ENCODE measurements around the gene COPG1.

Gene COPG1

DNA sequence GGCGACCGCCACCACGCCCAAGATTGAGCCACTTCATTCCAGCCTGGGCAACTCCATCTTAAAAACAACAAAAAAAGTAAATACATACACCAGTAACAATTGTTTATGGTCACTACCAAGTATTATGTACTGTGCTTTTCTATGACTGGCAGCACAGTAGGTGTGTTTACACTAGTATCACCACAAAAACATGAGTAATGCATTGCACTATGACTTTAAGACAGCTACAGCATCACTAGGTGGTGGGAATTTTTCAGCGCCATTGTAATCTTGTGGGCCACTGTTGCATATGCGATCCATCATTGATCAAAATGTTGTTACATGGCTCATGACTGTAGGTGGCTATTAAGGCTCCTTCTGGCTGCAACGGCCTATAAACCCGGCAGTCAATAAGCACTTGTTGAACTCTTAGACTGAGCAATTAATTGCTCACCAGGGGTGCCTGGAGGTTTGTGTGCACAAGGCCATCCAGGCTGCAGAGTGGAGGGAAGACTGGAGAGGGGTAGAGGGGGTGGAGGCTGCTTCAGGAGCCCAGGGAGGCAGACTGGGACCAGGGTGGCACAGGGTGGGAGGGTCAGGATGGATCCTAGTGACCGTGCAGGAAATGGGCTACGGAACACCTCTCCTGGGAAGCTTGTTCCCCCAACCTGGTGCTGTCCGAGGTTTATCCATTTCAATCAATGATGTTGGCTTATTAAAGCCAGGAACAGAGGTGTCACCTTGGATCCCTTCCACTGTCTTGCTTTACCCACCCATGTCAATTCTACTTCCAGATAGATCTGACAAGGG is 17.9 kb upstream of the COPG1 start:
- no peak overlapping the region for H3K4me3 ChIP-seq (replicated peaks in 1 of 2; ENCODE audit: low read depth in 2 of 2, low read length in 2 of 2)
- DNase-seq (ENCODE audit: low read depth in 2 of 2), result peak in 1 of 2 donors; percentile 35
- TF ChIP-seq, protein P1, sequence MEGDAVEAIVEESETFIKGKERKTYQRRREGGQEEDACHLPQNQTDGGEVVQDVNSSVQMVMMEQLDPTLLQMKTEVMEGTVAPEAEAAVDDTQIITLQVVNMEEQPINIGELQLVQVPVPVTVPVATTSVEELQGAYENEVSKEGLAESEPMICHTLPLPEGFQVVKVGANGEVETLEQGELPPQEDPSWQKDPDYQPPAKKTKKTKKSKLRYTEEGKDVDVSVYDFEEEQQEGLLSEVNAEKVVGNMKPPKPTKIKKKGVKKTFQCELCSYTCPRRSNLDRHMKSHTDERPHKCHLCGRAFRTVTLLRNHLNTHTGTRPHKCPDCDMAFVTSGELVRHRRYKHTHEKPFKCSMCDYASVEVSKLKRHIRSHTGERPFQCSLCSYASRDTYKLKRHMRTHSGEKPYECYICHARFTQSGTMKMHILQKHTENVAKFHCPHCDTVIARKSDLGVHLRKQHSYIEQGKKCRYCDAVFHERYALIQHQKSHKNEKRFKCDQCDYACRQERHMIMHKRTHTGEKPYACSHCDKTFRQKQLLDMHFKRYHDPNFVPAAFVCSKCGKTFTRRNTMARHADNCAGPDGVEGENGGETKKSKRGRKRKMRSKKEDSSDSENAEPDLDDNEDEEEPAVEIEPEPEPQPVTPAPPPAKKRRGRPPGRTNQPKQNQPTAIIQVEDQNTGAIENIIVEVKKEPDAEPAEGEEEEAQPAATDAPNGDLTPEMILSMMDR (IDR thresholded peaks at IDR 0.05; ENCODE audit: low read depth, low read length), result no peak

DNA sequence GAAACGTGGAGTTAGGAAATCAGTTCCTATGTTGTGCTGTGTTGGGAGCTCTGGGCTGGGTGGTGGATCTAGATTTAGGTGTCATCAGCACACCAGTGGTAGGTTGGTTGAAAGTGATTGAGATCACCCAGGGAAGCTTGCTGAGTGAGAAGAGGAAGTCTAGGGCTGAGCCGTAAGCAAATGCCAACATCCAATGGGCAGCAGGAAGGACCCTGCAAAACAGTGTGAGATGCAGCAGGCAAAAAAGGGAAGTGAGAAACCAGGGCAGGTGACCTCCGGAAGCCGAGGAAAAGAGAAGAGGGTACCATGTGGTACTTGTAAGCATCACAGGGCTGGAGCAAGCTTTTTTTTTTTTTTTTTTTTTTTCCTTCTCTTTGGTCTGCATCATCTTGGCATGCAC is 15.9 kb upstream of the COPG1 start:
- DNase-seq (ENCODE audit: low read depth in 2 of 2), result no peak
- no peak overlapping the region for H3K4me3 ChIP-seq (replicated peaks in 1 of 2; ENCODE audit: low read depth in 2 of 2, low read length in 2 of 2)
- TF ChIP-seq, protein P1 (IDR thresholded peaks at IDR 0.05; ENCODE audit: low read depth, low read length), result no peak

DNA sequence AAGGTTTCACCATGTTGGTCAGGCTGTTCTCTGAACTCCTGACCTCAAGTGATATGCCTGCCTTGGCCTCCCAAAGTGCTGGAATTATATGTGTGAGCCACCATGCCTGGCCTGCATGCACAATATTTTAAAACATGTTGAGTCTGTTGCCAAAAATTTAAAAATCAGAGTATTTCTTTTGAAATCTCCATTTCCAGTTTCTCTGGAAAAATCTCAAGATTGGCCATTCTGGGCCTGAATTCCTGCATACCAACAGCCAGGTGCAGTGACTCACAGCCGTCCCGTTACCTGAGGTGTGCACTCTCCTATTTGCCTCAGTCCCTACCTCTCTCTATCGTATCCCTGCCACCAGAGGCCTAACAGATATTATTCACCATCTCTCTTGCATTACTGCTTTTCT is 15.0 kb upstream of the COPG1 start:
- TF ChIP-seq, protein P1 (IDR thresholded peaks at IDR 0.05; ENCODE audit: low read depth, low read length), result no peak
- H3K4me3 ChIP-seq (replicated peaks in 1 of 2; ENCODE audit: low read depth in 2 of 2, low read length in 2 of 2), result no peak overlapping the region
- no peak for DNase-seq (ENCODE audit: low read depth in 2 of 2)

DNA sequence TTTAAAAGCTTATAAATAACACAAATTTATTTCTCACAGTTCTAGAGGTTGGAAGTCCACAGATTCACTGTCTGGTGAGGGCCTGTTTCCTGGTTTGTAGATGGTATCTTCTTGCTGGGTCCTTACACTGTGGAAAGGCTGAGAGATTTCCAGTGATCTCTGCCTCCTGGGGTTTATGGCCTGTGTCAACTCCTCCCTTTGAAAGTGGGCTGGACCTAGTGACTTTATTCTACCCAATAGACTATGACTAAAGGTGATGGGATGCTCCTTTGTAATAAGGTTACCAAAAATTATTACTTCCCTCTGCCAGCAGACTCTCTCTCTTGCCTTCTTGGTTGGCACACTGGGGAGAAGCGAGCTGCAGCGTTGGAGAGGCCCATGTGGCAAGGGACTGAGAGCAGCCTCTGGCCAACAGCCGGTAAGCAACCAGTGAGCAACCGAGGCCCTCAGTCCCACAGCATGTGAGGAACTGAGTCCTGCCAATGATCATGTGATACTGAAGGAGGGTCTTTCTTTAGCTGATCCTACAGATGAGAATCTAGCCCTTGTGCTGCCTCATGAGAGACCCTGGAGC is 14.0 kb upstream of the COPG1 start:
- H3K4me3 ChIP-seq (replicated peaks in 1 of 2; ENCODE audit: low read depth in 2 of 2, low read length in 2 of 2), result no peak overlapping the region
- no peak for DNase-seq (ENCODE audit: low read depth in 2 of 2)
- TF ChIP-seq, protein P1 (IDR thresholded peaks at IDR 0.05; ENCODE audit: low read depth, low read length), result no peak

DNA sequence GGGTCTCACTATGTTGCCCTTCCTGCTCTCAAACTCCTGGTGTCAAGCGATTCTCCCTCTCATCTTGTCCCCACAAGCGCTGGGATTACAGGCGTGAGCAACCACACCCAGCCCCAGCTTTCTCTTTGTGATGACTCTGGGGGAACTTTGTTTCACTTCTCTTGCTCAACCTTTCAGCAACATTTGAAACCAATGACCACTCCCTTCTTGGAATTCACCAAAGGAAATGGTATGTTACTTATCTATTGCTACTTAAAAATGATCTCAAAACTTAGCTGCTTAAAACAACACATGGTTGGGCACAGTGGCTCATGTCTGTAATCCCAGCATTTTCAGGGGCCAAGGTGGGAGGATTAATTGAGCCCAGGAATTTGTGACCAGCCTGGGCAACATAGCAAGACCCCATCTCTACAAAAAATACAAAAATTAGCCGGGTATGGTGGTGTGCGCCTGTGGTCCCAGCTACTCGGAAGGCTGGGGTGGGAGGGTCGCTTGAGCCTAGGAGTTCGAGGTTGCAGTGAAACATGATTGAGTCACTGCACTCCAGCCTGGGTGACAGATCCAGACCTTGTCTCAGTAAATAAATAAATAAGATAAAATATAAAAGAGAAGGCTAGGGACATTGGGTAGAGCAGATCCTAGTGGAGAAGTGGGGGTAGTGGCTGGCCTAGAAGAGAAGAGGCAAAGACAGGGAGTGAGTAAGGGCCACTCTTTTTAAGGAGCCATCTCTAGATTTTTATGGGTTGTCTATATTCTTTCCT is 10.3 kb upstream of the COPG1 start:
- no peak overlapping the region for H3K4me3 ChIP-seq (replicated peaks in 1 of 2; ENCODE audit: low read depth in 2 of 2, low read length in 2 of 2)
- TF ChIP-seq, protein P1 (IDR thresholded peaks at IDR 0.05; ENCODE audit: low read depth, low read length), result no peak
- DNase-seq (ENCODE audit: low read depth in 2 of 2), result peak; percentile 77 to 82

DNA sequence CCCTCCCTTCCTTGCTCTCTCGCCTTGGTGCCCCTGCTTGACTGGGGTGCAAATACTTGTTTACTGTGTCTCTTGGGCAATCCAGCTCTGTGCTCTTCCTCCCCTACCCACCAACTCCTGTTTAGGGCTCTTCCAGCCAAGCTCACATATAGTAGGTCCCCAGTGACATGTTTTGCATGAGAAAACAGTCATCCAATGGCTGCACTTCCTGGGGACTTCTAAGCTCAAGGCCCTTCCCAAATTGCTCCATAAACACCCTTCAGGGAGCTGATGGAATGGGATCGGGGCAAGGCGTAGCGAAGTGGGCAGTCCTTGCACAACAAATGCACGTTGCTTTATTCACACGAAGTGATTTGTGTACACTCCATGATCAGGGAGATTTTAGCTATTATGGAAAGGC is 9.4 kb upstream of the COPG1 start:
- TF ChIP-seq, protein P1 (IDR thresholded peaks at IDR 0.05; ENCODE audit: low read depth, low read length), result no peak
- DNase-seq (ENCODE audit: low read depth in 2 of 2), result no peak
- no peak overlapping the region for H3K4me3 ChIP-seq (replicated peaks in 1 of 2; ENCODE audit: low read depth in 2 of 2, low read length in 2 of 2)

All from cardiac fibroblast (primary cell).